NB4 (cell line): Measurements from ENCODE around the gene PGGHG.

Experiments
- CTCF ChIP-seq: IDR thresholded peaks from one replicate; pipeline ENCODE4 v1.5.1; 2012; ENCODE audit warnings: low read depth, low read length
- MAX ChIP-seq: IDR thresholded peaks from 2 replicates; pipeline ENCODE4 v1.6.1; 2011; ENCODE audit warnings: low read depth, low read length
- MYC ChIP-seq: IDR thresholded peaks from 2 replicates; pipeline ENCODE4 v1.6.1; 2011; ENCODE audit warnings: low read depth, low read length
- POLR2A ChIP-seq: IDR thresholded peaks from 2 replicates; pipeline ENCODE4 v1.6.1; 2011; ENCODE audit warnings: mild to moderate bottlenecking; ENCODE audit not compliant: insufficient read length; ENCODE audit errors: extremely low read depth

DNA sequence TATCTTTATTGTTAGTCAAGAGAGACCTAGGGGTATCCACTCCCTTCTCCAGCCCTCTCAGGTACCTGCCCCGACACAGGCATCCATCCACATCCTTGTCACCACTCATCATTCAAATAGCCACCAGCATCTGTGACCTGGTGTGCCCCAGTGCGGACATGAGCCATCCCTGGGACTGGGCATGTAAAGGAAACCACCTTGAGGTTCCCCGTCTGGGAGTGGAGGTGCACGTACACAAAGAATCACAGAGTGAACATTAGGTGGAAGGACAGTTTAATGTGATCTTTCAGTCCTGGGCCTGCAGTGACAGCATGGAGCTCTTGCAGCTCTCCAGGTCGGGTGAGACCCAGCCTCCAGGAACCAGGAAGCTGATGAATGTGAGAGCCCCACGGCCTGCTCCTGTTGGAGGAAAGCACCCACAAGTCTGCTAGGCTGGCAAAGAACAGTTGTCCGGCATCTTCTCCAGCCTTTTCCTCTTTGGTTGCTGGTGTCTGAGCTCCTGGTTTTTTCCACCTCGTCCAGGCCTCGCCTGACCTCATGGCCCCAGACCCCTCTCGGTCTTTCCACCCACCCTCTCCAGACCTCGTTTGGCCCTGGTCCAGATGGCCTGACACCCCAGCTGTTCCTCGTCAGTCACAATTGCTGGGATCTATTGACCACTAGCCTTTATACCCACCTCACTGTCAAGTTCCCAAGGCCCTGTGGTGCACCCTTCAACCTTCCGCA, 35.6 kb upstream of the PGGHG start:
- TF ChIP-seq MYC = no peak
- no peak for TF ChIP-seq CTCF
- TF ChIP-seq MAX = no peak
- no peak for TF ChIP-seq POLR2A
